NCI-H1048 (cell line): ENCODE measurements around the gene MAGEA11.
"Not testable (repeated sequence)": the region's sequence is repeated elsewhere in the genome, so short reads cannot be mapped to it uniquely, and the experiment has no call there.

Experiments
- DNase-seq: peaks from one replicate; lab custom pipeline; 2025; lab: John Stamatoyannopoulos, UW

MAGEA11 gene

DNA sequence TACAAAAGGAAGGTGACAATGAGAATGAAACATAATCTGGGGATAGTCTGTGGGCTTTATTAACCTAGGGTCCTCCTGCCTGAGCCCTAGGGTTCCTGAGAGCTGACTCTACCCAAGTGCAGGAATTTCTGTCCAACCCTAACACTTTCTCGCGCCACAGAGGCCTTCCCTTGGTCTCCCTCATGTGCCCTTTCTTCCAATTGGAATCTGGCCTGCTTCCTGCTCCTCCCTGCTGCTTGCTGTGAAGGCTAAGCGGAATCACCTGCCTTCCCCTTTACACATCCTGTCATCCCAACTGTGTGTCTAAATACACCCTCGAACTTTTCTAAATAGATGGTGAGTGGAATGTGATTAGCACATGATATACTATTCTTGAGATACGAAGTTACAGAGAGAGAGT is 5.9 kb downstream of the MAGEA11 start:
- DNase-seq: no peak

DNA sequence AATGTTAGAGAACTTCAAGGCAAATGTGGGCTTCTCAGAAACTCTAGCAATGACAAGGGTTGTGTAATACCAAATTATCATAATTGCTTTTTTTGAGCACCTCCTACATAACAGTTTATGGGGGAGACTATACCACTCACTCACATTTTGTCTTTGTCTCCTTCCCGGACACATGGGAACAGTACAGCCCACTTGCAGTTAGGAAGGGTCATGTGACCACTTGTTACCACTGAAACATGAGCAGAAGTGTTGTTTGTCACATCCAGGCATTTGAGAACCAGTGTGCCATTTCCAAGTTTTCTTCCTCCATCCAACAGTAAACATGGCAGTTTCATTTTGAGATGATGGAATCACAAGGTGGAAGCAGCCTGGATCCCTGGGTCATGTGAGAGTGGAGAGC is 6.9 kb downstream of the MAGEA11 start:
- no peak for DNase-seq

DNA sequence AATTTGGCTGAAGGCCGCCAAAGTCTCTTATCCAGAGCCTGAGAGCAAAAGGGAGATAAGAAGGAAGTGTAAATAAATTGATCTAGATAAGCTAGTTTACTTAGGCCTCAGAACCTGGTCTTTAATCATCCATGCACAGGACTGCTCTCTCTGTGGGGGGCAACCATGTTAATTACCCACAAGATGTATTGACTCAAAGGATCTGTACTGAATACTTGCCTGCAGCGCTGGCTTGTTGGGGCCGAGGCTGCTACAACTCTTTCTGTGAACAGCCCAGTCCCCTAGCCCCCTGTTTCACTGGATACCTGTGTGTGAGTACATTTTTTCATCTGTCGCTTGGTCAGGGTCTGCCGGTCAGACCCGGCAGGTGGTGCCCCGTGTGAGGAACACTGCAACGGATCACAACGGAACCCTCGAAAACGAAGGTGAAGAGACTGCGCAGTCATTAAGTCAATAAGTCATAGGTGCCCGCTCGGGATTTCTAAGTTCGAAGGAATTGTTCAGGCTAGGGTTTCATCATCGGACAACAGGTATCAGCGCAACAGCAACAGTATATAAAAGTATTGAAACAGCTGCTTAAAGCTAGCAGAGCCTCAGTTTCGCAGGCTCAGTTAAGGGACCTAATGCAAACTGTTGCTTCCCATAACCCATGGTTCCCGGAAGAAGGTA is 8.3 kb downstream of the MAGEA11 start:
- DNase-seq: no peak

DNA sequence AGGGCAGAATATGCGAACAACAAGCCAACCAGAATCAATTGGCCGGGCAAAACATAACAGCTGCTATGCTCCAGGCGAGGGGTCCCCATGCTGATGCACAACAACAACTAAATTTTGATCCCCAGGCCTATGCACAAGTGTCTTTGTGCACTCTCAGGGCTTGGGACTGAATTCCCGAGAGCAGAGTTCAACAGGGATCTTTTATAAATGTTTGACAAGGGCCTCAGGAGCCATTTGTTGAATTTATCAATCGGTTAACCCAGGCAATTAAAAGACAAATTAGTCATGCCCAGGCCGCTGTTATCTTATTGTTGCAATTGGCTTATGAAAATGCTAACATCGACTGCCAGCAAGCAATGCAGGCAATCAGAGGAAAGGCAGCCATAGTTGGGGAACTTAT is 9.4 kb downstream of the MAGEA11 start:
- not testable (repeated sequence) for DNase-seq

DNA sequence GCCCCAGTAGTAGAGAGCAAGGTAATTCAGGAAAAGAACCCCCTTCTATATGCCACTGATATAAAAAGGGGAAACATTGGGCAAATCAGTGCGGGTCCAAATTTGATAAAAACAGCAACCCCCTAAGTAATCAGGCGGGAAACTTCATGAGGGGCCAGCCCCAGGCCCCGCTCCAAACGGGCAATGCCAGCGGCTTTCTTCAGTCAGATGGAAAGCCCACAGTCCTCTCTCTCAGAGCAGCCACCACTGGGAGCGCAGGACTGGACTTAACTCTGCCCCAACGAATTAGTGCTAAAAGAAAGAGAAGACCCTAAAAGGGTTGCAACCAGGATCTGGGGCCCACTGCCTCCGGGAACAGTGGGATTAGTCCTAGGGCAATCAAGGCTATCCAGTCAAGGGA is 9.9 kb downstream of the MAGEA11 start:
- no peak for DNase-seq

DNA sequence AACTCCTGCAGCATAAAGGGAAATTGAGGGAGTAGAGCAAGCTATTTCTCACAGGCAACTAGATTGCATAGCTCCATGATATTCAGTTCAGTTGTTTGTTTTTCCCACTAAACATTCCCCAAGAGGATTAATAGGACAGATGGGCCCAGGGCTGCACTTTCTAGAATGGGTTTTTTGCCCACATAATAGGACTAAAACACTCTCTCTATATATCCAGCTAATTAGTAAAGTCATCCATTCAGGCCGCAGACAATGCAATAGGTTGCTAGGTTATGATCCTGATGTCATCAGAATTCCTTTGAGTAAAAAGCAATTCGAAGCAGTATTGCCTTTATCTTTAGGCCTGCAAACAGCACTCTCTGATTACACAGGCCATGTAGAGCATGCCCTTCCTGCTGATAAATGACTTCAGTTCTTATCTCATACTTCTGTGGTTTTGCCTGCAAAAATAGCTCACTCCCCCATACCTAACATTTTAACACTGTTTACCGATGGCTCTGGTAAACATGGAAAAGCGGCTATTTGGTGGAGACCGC is 11.8 kb downstream of the MAGEA11 start:
- DNase-seq: not testable (repeated sequence)

DNA sequence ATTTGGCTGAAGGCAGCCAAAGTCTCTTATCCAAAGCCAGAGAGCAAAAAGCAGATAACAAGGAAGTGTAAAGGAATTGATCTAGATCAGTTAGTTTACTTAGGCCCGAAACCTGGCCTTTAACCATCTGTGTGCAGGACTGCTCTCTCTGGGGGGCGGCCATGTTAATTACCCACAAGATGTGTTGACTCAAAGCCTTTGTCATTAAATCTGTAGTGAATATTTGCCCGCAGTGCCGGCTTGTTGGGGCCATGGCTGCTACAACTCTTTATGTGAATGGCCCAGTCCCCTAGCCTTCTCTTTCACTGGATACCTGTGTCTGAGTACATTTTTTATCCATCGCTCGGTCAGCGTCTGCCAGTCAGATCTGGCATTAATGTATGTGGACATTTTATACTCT is 15.4 kb downstream of the MAGEA11 start:
- DNase-seq: not testable (repeated sequence)

DNA sequence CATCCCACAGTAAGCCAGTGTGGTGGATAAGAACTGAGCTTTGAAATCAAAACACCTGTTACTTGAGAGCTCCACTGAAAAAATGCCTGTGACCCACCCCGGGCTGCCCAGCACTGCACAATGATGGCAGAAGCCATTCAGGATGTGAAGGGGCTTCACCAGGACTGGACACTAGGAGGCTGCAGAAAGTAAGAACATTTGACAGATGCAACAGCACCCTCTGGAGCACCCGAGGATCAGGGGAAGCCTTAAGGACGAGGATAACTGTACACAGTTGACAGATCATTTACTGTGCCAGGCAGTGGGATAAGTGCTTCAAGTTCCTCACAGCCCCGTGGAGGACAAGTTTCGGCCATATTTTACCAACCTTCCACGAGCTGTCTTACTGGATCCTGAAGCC is 30.4 kb downstream of the MAGEA11 start:
- not testable (repeated sequence) for DNase-seq

DNA sequence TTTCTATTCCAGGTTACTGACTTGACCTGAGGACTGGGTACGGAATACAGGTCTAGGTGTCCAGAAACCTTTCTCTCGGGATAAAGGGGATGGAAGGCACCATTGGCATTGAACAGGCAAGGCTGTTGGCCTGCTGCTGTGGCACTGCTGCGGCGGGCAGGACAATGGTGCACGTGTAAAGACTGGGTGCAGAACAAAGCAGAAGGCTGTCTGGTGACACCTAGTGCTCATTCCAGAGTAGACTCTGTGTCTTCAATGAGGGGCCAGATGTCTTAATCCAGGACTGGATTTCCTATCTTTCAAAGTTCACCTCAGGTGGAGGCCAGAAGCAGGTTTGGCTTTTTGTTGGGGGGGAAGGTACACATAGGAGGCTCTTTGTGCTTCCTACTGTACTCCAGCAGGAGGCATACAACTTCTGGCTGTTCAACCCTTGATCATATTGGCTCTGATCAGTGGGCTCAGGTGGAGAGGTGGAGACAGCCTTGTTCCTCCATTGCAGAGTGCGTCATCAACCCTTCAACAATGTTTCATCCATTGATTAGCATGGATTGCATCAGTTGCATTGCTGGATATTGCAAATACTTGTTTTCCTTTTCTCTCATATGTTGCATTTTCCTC is 34.6 kb downstream of the MAGEA11 start:
- DNase-seq: not testable (repeated sequence)

DNA sequence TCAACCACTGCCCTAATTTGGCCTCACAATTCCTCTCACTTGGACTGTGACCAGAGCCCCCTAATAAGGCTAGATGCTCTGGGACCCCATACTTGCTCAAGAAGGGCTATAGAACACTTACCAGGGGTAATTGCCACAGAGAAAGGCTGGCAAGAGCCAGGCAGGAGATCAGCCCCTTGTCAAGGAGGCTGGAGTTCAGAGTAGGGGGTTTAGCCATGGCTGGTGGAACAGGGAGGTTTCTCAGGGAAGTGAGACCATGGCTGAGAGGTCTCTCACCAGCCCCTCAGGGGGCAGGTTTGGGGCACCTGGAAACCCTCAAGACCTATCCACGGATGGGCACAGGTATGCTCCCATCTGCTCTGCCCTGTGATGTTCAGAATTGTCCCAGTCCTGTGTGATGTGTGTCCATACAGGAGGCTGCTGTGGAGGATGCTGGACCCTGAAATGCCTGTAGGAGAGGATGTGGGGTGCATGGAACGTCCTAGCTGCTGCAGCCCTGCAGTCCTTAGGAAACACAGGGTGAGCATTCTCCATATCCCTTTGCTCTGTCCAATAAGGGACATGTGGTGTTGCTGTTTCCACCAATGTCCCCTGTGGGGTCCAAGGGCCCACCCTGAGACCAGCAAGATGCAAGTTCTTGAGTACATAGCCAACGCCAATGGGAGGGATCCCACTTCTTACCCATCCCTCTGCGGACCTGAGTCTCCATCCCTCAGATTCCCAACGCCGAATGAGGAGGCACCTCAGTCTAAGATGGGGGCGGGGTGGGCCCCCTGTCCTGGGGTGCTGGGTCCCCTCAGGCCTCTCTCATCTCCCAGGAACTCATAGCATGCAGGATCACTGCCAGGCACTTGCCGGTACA is 45.6 kb downstream of the MAGEA11 start:
- no peak for DNase-seq

DNA sequence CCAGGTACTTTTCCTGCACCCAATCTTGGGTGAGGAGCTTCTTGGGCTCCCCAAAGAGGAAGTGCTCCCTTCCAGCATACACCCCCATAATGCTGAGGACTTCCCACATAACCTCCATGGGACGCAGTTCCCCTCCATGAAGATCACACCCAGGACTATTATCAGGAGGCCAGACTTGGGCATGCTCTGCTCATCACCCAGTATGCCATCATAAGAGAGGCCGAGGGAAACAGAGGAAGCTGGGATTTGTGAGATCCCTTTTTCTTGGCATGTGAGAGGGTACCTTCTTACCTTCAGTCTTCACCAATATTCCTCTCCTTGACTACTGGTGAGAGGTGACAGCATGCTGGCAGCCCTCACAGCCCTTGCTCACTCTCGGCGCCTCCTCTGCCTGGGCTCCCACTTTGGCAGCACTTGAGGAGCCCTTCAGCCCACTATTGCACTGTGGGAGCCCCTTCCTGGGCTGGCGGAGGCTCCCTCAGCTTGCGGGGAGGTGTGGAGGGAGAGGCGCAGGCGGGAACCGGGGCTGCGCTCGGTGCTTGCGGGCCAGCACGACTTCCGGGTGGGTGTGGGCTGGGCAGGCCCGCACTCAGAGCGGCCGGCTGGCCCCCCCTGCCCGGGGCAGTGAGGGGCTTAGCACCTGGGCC is 46.3 kb downstream of the MAGEA11 start:
- no peak for DNase-seq

DNA sequence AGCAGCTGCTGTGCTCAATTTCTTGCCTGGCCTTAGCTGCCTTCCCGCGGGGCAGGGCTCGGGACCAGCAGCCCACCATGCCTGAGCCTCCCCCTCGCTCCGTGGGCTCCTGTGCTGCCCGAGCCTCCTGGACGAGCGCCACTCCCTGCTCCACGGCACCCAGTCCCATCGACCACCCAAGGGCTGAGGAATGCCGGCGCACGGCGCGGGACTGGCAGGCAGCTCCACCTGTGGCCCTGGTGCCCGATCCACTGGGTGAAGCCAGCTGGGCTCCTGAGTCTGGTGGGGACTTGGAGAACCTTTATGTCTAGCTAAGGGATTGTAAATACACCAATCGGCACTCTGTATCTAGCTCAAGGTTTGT is 46.8 kb downstream of the MAGEA11 start:
- not testable (repeated sequence) for DNase-seq

DNA sequence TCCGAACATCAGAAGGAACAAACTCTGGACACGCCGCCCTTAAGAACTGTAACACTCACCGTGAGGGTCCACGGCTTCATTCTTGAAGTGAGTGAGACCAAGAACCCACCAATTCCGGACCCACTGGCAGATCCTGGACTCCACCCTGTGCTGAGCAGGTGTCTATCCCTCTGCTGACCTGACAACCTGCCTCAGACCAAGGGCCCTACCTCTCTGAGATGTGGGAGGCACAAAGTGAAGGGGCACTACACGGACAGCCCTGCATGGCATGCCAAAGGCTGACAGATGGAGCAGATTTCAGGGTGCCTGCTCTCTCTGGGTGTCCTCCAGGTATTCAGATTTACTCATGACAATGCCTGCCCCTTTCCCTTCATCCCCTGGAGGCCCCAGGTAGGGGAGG is 48.0 kb downstream of the MAGEA11 start:
- no peak for DNase-seq

DNA sequence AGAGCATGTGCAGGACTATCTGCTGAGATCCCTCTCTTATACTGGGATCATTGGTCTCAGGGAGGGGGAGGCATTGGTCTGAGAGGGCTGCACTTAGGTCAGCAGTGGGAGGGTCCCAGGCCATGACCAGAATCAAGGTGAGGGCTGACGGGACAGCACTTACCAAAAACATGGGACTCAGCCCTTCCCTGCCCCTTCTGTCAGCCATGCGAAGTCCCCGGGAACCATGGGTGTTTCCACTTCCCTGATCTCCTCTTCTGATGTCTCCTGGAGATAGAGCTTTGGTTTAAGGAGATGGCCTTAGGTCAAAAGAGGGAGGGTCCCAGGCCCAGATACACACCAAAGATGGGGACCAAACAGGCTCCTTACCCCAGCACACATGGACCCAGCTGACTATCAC is 49.1 kb downstream of the MAGEA11 start:
- DNase-seq: no peak

DNA sequence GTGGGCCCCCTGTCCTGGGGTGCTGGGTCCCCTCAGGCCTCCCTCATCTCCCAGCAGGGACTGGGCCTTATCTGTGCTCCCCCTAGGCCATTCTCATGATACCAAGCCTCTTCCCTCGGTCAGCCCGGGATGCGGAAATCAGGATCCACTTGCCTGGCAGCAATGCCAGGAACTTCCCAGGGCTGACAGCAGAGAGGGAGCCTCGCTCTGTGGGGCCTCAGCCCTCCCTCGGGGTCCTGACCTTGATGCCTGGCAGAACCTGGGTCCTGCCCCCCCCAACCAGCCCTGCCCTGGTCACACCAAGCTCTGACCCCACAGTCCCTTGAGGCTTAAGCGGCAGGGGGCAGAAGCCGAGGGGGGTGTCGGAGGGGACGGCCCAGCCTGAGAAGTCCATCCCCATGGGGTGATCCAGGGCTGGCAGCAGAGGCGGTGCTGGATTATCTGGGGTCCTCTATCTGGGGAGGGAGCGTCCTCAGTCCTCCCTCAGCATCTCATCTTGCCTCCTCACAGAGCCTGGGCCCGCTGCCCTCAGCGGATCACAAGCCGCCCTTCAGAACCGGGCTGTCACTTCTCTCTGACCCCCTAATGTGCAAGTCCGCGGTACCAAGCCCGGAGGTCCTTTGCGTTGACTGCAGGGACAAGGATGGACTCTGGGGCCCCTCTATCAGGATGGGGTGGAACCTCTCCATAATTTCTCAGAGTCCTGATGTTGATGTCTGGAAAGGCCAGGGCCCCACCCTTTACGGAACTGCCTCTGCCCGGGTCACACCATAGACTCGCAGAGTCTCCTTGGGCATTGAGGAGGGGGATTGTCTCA is 50.2 kb downstream of the MAGEA11 start:
- not testable (repeated sequence) for DNase-seq

DNA sequence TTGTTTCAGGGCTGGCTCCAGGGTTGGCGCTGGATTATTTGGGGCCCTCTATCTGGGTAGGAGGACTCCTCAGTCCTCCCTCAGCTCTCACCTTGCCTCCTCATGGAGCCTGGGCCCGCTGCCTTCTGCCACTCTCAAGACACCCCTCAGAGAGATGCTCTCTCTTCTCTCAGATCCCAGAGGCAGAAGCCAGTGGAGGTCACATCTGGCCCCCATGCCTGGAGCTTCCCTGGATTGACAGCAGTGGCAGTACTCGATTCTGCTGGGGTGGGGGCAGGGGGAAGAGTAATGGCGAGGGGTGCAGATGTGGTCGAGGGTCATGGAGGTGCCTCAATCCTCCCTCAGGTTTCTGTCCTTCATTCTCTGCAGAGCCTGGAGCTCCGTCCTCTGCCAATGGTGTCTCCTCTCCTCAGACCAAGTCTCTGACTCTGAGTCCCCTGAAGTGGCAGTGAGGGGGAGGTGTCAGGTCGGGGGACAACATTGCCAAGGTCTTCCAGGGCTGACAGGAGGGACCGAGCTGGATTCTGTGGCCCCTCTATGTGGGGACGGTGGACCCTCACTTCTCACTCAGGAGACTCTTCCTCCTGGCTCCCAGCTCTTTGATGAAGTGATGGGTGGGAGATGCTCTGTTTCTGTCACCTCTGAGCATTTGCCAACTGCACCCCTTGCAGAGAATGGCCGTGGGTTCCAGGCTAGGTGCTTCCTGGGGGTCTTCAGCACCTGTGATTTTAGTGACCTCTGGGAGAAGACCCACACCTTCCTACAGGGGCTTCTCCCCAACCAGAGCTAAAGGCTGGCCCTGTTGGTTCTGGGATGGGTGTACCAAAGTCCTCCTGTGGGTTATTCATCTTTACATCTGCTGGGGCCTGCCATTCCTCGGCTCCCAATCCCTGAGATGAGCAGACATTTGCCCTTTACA is 51.1 kb downstream of the MAGEA11 start:
- DNase-seq: no peak
